Ishikawa (cell line): Measurements from ENCODE around the gene FGD3.

ENCODE experiments used
- CREB1 ChIP-seq: IDR thresholded peaks from 2 replicates; pipeline ENCODE4 v1.6.1; 2012; ENCODE audit warnings: low read depth
- EGR1 ChIP-seq: IDR thresholded peaks from 2 replicates; pipeline ENCODE4 v1.6.1; 2012
- FOXM1 ChIP-seq: IDR thresholded peaks from 2 replicates; pipeline ENCODE4 v1.6.1; 2012; ENCODE audit warnings: low read depth, borderline replicate concordance
- NFIC ChIP-seq: IDR thresholded peaks from 2 replicates; pipeline ENCODE4 v1.6.1; 2012
- RAD21 ChIP-seq: IDR thresholded peaks from 2 replicates; pipeline ENCODE4 v1.6.1; 2012; ENCODE audit warnings: low read depth
- REST ChIP-seq: IDR thresholded peaks from 2 replicates; pipeline ENCODE4 v1.6.1; 2012; ENCODE audit warnings: low read depth, mild to moderate bottlenecking
- TAF1 ChIP-seq: IDR thresholded peaks from 2 replicates; pipeline ENCODE4 v1.6.1; 2012; ENCODE audit warnings: low read depth, mild to moderate bottlenecking
- TCF12 ChIP-seq: IDR thresholded peaks from 2 replicates; pipeline ENCODE4 v1.6.1; 2012; ENCODE audit warnings: low read depth
- TEAD4 ChIP-seq: IDR thresholded peaks from 2 replicates; pipeline ENCODE4 v1.6.1; 2012
- USF1 ChIP-seq: IDR thresholded peaks from 2 replicates; pipeline ENCODE4 v1.6.1; 2012
- YY1 ChIP-seq: IDR thresholded peaks from 2 replicates; pipeline ENCODE4 v1.6.1; 2012; ENCODE audit warnings: low read depth

- TF ChIP-seq RAD21 (no peak), CREB1 (no peak), YY1 (no peak), EGR1 (no peak), TCF12 (no peak), USF1 (no peak), TAF1 (no peak), TEAD4 (no peak), REST (no peak), NFIC (no peak), FOXM1 (no peak)
Measured at GRCh38 chr9:92971121-92971520, 23.8 kb downstream of the FGD3 start.
